HEK293 (cell line): ENCODE results near the gene LMAN1L.

Experiments
- BCL11A ChIP-seq: fragments of 450-650 bp; formaldehyde crosslinking; IDR thresholded peaks from 2 replicates; pipeline ENCODE4 v1.5.1; 2016; ENCODE audit warnings: low read depth, missing biosample characterization, missing genetic modification characterization
- CTCF ChIP-seq: fragments of 450-650 bp; formaldehyde crosslinking; IDR thresholded peaks from 2 replicates; pipeline ENCODE4 v1.5.1; 2016; ENCODE audit warnings: missing biosample characterization, missing genetic modification characterization
- ZBTB20 ChIP-seq: fragments of 450-650 bp; formaldehyde crosslinking; IDR thresholded peaks from 2 replicates; pipeline ENCODE4 v1.5.1; 2016; ENCODE audit warnings: missing biosample characterization, missing genetic modification characterization
- ZBTB7A ChIP-seq: fragments of 450-650 bp; formaldehyde crosslinking; IDR thresholded peaks from 2 replicates; pipeline ENCODE4 v1.5.1; 2016; ENCODE audit warnings: low read depth, missing biosample characterization, missing genetic modification characterization
- ZNF140 ChIP-seq: fragments of 450-650 bp; formaldehyde crosslinking; IDR thresholded peaks from 2 replicates; pipeline ENCODE4 v1.5.1; 2016; ENCODE audit warnings: missing biosample characterization, missing genetic modification characterization
- ZNF146 ChIP-seq: fragments of 450-650 bp; formaldehyde crosslinking; IDR thresholded peaks from 2 replicates; pipeline ENCODE4 v1.5.1; 2016; ENCODE audit warnings: missing biosample characterization, missing genetic modification characterization
- ZNF24 ChIP-seq: fragments of 450-650 bp; formaldehyde crosslinking; IDR thresholded peaks from 2 replicates; pipeline ENCODE4 v1.5.1; 2016; ENCODE audit warnings: missing biosample characterization, missing genetic modification characterization
- ZNF37A ChIP-seq: fragments of 450-650 bp; IDR thresholded peaks from 2 replicates; pipeline ENCODE4 v1.5.1; 2018; ENCODE audit warnings: missing biosample characterization, missing genetic modification characterization
- ZNF416 ChIP-seq: fragments of 450-650 bp; formaldehyde crosslinking; IDR thresholded peaks from 2 replicates; pipeline ENCODE4 v1.5.1; 2016; ENCODE audit warnings: missing biosample characterization, missing genetic modification characterization
- ZNF791 ChIP-seq: fragments of 450-650 bp; formaldehyde crosslinking; IDR thresholded peaks from 2 replicates; pipeline ENCODE4 v1.5.1; 2016; ENCODE audit warnings: missing biosample characterization, missing genetic modification characterization
- ZNF837 ChIP-seq: fragments of 450-650 bp; formaldehyde crosslinking; IDR thresholded peaks from 2 replicates; pipeline ENCODE4 v1.5.1; 2016; ENCODE audit warnings: missing biosample characterization, missing genetic modification characterization
- ZSCAN30 ChIP-seq: fragments of 450-650 bp; IDR thresholded peaks from 2 replicates; pipeline ENCODE4 v1.5.1; 2018; ENCODE audit warnings: missing biosample characterization, mild to moderate bottlenecking, missing genetic modification characterization, moderate library complexity

- TF ChIP-seq ZNF791 (no peak), CTCF (tag by site-specific recombination) (no peak), ZNF146 (tag by site-specific recombination) (no peak), BCL11A (tag by site-specific recombination) (no peak), ZNF37A (no peak), ZSCAN30 (tag by site-specific recombination) (no peak), ZBTB20 (tag by site-specific recombination) (no peak), ZNF416 (no peak), ZNF837 (tag by site-specific recombination) (no peak), ZNF24 (tag by site-specific recombination) (no peak), ZBTB7A (tag by site-specific recombination) (no peak), ZNF140 (no peak)
These were observed 52.7 kb downstream of the LMAN1L start for GRCh38 chr15:74865316-74865715.
